Pancreas (tissue), 10 donors: ENCODE data around the gene TNS3. TPM values are rescaled to one million over a fixed set of nuclear protein-coding genes. Genes with fewer than 3 reads are reported as not detected.
A peak's percentile ranks its signal among the peaks of the same experiment; 100 is the strongest.

Source experiments
- ATAC-seq, 4 donors: fragments of 200-7000 bp; cut with Tn5 transposase; one replicate each; pipeline versions ENCODE4 v1.8.0 to v1.9.1; 2020; ENCODE audit warnings: mild to moderate bottlenecking in 4 of 4, moderate library complexity in 4 of 4
- DNase-seq, 6 donors: peaks; one replicate each; pipeline ENCODE4 v3.0.0-alpha.2; 2020
- FAIRE-seq: peaks from 2 replicates; lab custom pipeline; 2012; peaks lifted over from hg19 to GRCh38; lab: Jason Lieb, UNC
- H3K27ac ChIP-seq, 4 donors: fragments of 200-600 bp; sonication (generic); 1 replicate in 3 of 4; 2 replicates in 1 of 4; pipeline versions ENCODE4 v1.5.0 to v1.8.0; 2020
- H3K27me3 ChIP-seq, 4 donors: fragments of 200-600 bp; one replicate each; pipeline ENCODE4 v1.8.0; 2021
- H3K36me3 ChIP-seq, 3 donors: fragments of 200-600 bp; sonication (generic) in 1 of 3; one replicate each; pipeline versions ENCODE4 v1.5.0 to v1.8.0; 2020 to 2021
- H3K4me1 ChIP-seq, 3 donors: fragments of 200-600 bp; one replicate each; pipeline ENCODE4 v1.8.0; 2021
- H3K4me3 ChIP-seq, 4 donors: fragments of 200-600 bp; sonication (generic) in 2 of 4; one replicate each; pipeline versions ENCODE4 v1.5.0 to v1.8.0; 2020 to 2021
- H3K9me3 ChIP-seq, 4 donors: fragments of 200-600 bp; one replicate each; pipeline ENCODE4 v1.8.0; 2021
- WGBS, 2 donors: extraction: QIAGEN DNeasy Blood & Tissue Kit; methylation state at CpG; one replicate each; pipeline ENCODE4 v1.1.7; 2013; 5-methylcytosine and 5-hydroxymethylcytosine counted together
- intact Hi-C, 3 donors: fragments of 100-400 bp; cut with DNase I; formaldehyde crosslinking; loops; one replicate each; pipeline versions ENCODE4 v1.11.1 to v1.14.2; 2022
- polyA plus RNA-seq, 2 donors: library from polyadenylated mRNA; stranded (reverse); fragments of 200-250 nt; gene quantifications; one replicate each; pipeline ENCODE4 v1.2.3, GENCODE V29; 2013
- total RNA-seq, 6 donors: library from RNA; stranded (reverse); fragmentation: NEBNext Ultra II Directional in 4 of 6; extraction: Animal tissue kit (Norgen Biotek cat#: 25700) in 4 of 6; gene quantifications; one replicate each; pipeline versions ENCODE4 v1.2.1 to v1.2.4, GENCODE V29; 2021 to 2023
- TF ChIP-seq, protein P1 (sequence below), 4 donors: fragments of 200-600 bp; sonication (generic) in 3 of 4; IDR thresholded peaks; one replicate each; pipeline versions ENCODE4 v1.5.0 to v1.8.0; 2021; ENCODE audit warnings: antibody characterized with exemption in 4 of 4
- donor health status: healthy with polysubstance abuse.
- donor health status: DM: no; HTN: no; CAD: no; lungs with moderate emphysema.
- donor health status: DM: no; HTN: no; CAD: no.
- donor health status: control.
- donor health status: control.
- donor health status: Bipolar disorder and iron deficiency.
- donor health status: DM: yes; HTN: yes; CAD: no.
- donor health status: DM: no; HTN: no; CAD: no.
- donor health status: DM: no; HTN: no; CAD: no.
- donor health status: DM: yes; HTN: yes; CAD: no.

Gene TNS3
- total and polyA plus RNA-seq, 8 donors: 28.0 to 125 (median 91.2) TPM

DNA sequence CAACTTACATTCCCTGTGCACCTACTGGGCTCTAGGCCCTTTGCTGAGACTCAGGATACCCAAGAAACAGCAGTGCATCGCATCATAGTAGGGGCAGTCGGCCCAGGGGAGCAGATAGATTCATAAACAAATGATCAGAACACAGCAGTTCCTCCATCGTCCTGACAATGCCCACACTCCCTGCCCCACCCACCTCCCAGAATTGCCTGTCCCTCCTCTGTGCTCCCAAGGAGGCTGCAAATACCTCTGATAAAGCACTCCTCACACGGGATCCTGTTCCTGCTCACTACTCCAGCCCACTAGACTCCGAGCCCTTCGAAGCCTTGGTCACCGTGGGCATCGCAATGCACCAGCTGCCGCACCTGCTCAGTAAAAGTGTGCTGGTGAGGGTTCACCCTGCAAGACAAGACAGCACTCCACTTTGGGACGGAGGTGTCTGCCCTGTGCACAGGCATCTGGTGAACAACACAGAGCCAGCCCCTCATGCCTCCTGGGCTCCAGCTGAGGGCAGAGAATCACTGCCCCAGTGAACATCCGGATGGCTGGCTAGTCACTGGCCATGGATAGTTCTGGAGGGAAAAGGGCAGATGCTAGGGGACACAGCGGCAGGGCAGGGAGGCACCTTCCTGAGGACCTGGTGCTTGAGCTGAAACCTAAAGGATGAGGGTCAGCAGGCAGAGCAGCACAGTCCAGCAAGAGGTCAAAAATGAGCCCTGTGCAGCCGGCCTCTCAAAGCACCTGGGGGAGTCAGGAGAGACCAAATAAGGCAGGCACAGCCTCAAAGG is 60.7 kb downstream of the TNS3 start:
- ATAC-seq (no peak), DNase-seq (peak in 1 of 6 donors; percentile 39), FAIRE-seq (no peak)
- Histone ChIP-seq H3K9me3 (no peaks in the 10 kb centered on the region), H3K4me3 (no peak overlapping the region), H3K36me3 (peaks cover 0 to 12% (median 0%) of the 10 kb centered on the region in 3 donors), H3K27ac (peak overlapping the region in 1 of 4 donors; percentile 22), H3K27me3 (no peaks in the 10 kb centered on the region), H3K4me1 (peaks cover 0 to 6% (median 0%) of the 10 kb centered on the region in 3 donors)
- intact Hi-C loops: no loop called here
- TF ChIP-seq, protein P1, sequence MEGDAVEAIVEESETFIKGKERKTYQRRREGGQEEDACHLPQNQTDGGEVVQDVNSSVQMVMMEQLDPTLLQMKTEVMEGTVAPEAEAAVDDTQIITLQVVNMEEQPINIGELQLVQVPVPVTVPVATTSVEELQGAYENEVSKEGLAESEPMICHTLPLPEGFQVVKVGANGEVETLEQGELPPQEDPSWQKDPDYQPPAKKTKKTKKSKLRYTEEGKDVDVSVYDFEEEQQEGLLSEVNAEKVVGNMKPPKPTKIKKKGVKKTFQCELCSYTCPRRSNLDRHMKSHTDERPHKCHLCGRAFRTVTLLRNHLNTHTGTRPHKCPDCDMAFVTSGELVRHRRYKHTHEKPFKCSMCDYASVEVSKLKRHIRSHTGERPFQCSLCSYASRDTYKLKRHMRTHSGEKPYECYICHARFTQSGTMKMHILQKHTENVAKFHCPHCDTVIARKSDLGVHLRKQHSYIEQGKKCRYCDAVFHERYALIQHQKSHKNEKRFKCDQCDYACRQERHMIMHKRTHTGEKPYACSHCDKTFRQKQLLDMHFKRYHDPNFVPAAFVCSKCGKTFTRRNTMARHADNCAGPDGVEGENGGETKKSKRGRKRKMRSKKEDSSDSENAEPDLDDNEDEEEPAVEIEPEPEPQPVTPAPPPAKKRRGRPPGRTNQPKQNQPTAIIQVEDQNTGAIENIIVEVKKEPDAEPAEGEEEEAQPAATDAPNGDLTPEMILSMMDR (IDR thresholded peaks at IDR 0.05): no peak
- 80 to 81% methylated on average over 13 of the region's 13 CpGs for WGBS, 2 donors

DNA sequence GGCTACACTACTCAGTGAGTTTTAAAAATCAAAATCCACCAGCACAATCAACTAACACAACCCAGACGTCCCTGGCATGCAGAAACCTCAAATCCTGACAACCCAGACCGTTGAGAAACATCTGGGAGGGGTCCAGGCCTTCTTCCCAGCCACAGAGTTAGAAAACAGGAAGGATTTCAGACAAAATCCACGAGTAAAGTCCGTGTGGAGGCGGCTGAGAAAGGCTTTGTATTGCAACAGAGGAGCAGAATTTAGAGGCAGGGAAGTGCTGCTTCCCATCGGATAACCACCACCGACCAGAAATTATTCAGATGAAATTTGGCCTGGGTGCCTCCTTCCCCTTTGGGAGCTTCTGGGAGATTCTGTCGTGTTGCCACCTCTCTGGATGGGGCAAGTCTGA is 61.5 kb downstream of the TNS3 start:
- WGBS, 2 donors: 64 to 65% methylated on average over 8 of the region's 8 CpGs
- H3K4me3 ChIP-seq: no peak overlapping the region
- FAIRE-seq: no peak
- H3K4me1 ChIP-seq: peaks cover 0 to 6% (median 0%) of the 10 kb centered on the region in 3 donors
- H3K27me3 ChIP-seq: no peaks in the 10 kb centered on the region
- intact Hi-C loops: no loop called here
- peak in 3 of 4 donors; percentile 13 to 43 (median 35) for ATAC-seq
- no peaks in the 10 kb centered on the region for H3K9me3 ChIP-seq
- TF ChIP-seq, protein P1 (IDR thresholded peaks at IDR 0.05): no peak
- DNase-seq: peak in 1 of 6 donors; percentile 25
- peak overlapping the region in 2 of 4 donors; percentile 22 to 33 for H3K27ac ChIP-seq
- H3K36me3 ChIP-seq: peaks cover 0 to 6% (median 0%) of the 10 kb centered on the region in 3 donors

DNA sequence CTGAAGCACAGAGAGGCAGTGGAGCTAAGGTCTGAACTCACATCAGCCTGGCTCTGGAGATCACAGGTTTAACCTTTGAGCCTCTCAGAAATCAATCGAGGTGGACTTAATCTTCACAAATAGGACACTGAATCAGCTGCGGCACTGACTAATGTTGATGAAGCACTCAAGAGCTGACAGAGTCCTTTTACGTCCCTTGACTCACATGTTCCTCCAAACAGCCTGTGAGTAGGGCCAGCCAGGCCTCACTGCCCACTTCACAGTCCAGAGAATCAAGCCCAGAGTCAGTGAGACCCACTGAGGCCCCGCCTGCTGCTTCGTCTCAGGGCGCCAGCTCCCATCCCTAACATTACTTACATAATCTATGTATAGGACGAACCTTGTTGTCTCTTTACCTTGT is 63.1 kb downstream of the TNS3 start:
- peak in 3 of 4 donors; percentile 8 to 73 (median 64) for ATAC-seq
- no peaks in the 10 kb centered on the region for H3K27me3 ChIP-seq
- H3K27ac ChIP-seq: no peak overlapping the region
- no peaks in the 10 kb centered on the region for H3K36me3 ChIP-seq
- peak in 1 of 6 donors; percentile 41 for DNase-seq
- H3K4me1 ChIP-seq: peaks cover 0 to 17% (median 7%) of the 10 kb centered on the region in 3 donors
- intact Hi-C loops: no loop called here
- WGBS, 2 donors: 65 to 71% methylated on average over 7 of the region's 7 CpGs
- FAIRE-seq: no peak
- no peak overlapping the region for H3K4me3 ChIP-seq
- TF ChIP-seq, protein P1 (IDR thresholded peaks at IDR 0.05): no peak
- no peaks in the 10 kb centered on the region for H3K9me3 ChIP-seq

DNA sequence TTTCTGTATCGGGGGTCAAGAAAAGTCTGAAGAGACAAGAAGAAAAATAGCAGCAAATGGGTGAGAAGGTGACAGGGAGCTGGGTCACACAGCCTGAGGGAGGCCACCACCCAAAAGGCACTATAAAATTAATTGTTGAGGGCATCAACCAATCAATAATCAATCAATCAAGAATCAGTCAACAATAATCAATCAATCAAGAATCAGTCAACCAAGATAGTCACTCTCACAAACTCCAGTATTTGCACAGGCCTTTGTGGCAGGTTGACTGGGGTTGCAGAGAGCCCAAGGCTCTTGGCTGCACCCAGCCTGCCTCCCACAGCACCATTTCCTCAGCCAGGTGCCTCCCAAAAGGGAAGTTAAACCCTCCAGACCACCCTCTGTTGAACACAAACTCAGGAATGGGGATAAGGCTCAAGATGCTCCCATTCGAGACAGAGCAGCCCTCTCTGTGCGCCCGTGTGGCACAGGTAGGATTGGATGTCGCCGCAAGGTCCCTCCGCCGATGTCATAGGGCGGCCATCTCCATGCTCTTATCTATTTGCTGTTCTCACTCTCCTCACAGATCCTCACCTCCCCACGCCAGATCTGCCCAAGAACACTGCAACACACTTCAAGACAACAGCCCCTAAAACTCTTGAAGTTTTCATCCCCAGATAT is 64.0 kb downstream of the TNS3 start:
- TF ChIP-seq, protein P1 (IDR thresholded peaks at IDR 0.05): no peak
- Histone ChIP-seq H3K4me1 (peaks cover 8 to 26% (median 16%) of the 10 kb centered on the region in 3 donors), H3K36me3 (no peaks in the 10 kb centered on the region), H3K4me3 (no peak overlapping the region), H3K27ac (no peak overlapping the region), H3K27me3 (no peaks in the 10 kb centered on the region), H3K9me3 (no peaks in the 10 kb centered on the region)
- intact Hi-C loops: no loop called here
- FAIRE-seq: no peak
- peak in 1 of 6 donors; percentile 30 for DNase-seq
- no peak for ATAC-seq
- 96 to 98% methylated on average over 10 of the region's 10 CpGs for WGBS, 2 donors
